HEK293 (cell line): ENCODE measurements around the gene ZBTB26.

Experiments
- HOXA7 ChIP-seq: sonication (generic); formaldehyde crosslinking; IDR thresholded peaks from 2 replicates; pipeline ENCODE4 v1.8.1; 2022; ENCODE audit warnings: missing genetic modification reagents, borderline replicate concordance
- KLF1 ChIP-seq: fragments of 450-650 bp; formaldehyde crosslinking; IDR thresholded peaks from 2 replicates; pipeline ENCODE4 v1.5.1; 2016; ENCODE audit warnings: missing biosample characterization, missing genetic modification characterization
- OVOL3 ChIP-seq: fragments of 450-650 bp; formaldehyde crosslinking; IDR thresholded peaks from 2 replicates; pipeline ENCODE4 v1.5.1; 2016; ENCODE audit warnings: missing biosample characterization, missing genetic modification characterization
- PRDM1 ChIP-seq: fragments of 450-650 bp; formaldehyde crosslinking; IDR thresholded peaks from 2 replicates; pipeline ENCODE4; 2016; ENCODE audit warnings: missing biosample characterization, missing genetic modification characterization
- ZBTB7A ChIP-seq: fragments of 450-650 bp; formaldehyde crosslinking; IDR thresholded peaks from 2 replicates; pipeline ENCODE4 v1.5.1; 2016; ENCODE audit warnings: low read depth, missing biosample characterization, missing genetic modification characterization
- ZFP37 ChIP-seq: fragments of 450-650 bp; formaldehyde crosslinking; IDR thresholded peaks from 2 replicates; pipeline ENCODE4 v1.5.1; 2016; ENCODE audit warnings: missing biosample characterization, missing genetic modification characterization
- ZNF266 ChIP-seq: fragments of 450-650 bp; formaldehyde crosslinking; IDR thresholded peaks from 2 replicates; pipeline ENCODE4 v1.5.1; 2016; ENCODE audit warnings: missing biosample characterization, missing genetic modification characterization, low read depth
- ZNF324 ChIP-seq: fragments of 450-650 bp; formaldehyde crosslinking; IDR thresholded peaks from 2 replicates; pipeline ENCODE4 v1.5.1; 2016; ENCODE audit warnings: missing biosample characterization, missing genetic modification characterization
- ZNF423 ChIP-seq: fragments of 450-650 bp; formaldehyde crosslinking; IDR thresholded peaks from 2 replicates; pipeline ENCODE4 v1.5.1; 2016; ENCODE audit warnings: missing biosample characterization, missing genetic modification characterization
- ZNF544 ChIP-seq: fragments of 450-650 bp; formaldehyde crosslinking; IDR thresholded peaks from 2 replicates; pipeline ENCODE4 v1.5.0; 2017; ENCODE audit warnings: missing biosample characterization, missing genetic modification characterization
- ZNF610 ChIP-seq: fragments of 450-650 bp; formaldehyde crosslinking; IDR thresholded peaks from 2 replicates; pipeline ENCODE4 v1.5.1; 2016; ENCODE audit warnings: missing biosample characterization, missing genetic modification characterization, borderline replicate concordance
- ZNF664 ChIP-seq: fragments of 450-650 bp; formaldehyde crosslinking; IDR thresholded peaks from 2 replicates; pipeline ENCODE4 v1.5.1; 2016; ENCODE audit warnings: missing biosample characterization, missing genetic modification characterization
- ZNF747 ChIP-seq: fragments of 450-650 bp; formaldehyde crosslinking; IDR thresholded peaks from 2 replicates; pipeline ENCODE4 v1.5.1; 2016; ENCODE audit warnings: missing biosample characterization, missing genetic modification characterization
- ZNF792 ChIP-seq: fragments of 450-650 bp; formaldehyde crosslinking; IDR thresholded peaks from 2 replicates; pipeline ENCODE4 v1.5.1; 2016; ENCODE audit warnings: missing biosample characterization, missing genetic modification characterization
- ZSCAN30 ChIP-seq: fragments of 450-650 bp; IDR thresholded peaks from 2 replicates; pipeline ENCODE4 v1.5.1; 2018; ENCODE audit warnings: missing biosample characterization, mild to moderate bottlenecking, missing genetic modification characterization, moderate library complexity
- TF ChIP-seq, protein P1 (sequence below): fragments of 450-650 bp; formaldehyde crosslinking; IDR thresholded peaks from 2 replicates; pipeline ENCODE4 v1.5.1; 2016; ENCODE audit warnings: missing biosample characterization, missing genetic modification characterization
- TF ChIP-seq, protein P2 (sequence below): fragments of 450-650 bp; formaldehyde crosslinking; IDR thresholded peaks from 2 replicates; pipeline ENCODE4 v1.5.1; 2016; ENCODE audit warnings: missing biosample characterization, missing genetic modification characterization
- TF ChIP-seq, protein P3 (sequence below): fragments of 450-650 bp; formaldehyde crosslinking; IDR thresholded peaks from 2 replicates; pipeline ENCODE4 v1.5.1; 2017; ENCODE audit warnings: missing biosample characterization, missing genetic modification characterization
- TF ChIP-seq, protein P4 (sequence below): fragments of 450-650 bp; formaldehyde crosslinking; IDR thresholded peaks from 2 replicates; pipeline ENCODE4 v1.5.0; 2017; ENCODE audit warnings: missing biosample characterization, missing genetic modification characterization, borderline replicate concordance
- TF ChIP-seq, protein P5 (sequence below): fragments of 450-650 bp; formaldehyde crosslinking; IDR thresholded peaks from 2 replicates; pipeline ENCODE4 v1.5.1; 2016; ENCODE audit warnings: missing biosample characterization, missing genetic modification characterization
- TF ChIP-seq, protein P6 (sequence below): fragments of 450-650 bp; formaldehyde crosslinking; IDR thresholded peaks from 2 replicates; pipeline ENCODE4 v1.5.1; 2016; ENCODE audit warnings: missing biosample characterization, missing genetic modification characterization
- TF ChIP-seq, protein P7 (sequence below): fragments of 450-650 bp; formaldehyde crosslinking; conservative IDR thresholded peaks from 2 replicates; pipeline ENCODE4 v1.5.1; 2016; ENCODE audit warnings: low read depth, missing biosample characterization, missing genetic modification characterization

Gene ZBTB26

DNA sequence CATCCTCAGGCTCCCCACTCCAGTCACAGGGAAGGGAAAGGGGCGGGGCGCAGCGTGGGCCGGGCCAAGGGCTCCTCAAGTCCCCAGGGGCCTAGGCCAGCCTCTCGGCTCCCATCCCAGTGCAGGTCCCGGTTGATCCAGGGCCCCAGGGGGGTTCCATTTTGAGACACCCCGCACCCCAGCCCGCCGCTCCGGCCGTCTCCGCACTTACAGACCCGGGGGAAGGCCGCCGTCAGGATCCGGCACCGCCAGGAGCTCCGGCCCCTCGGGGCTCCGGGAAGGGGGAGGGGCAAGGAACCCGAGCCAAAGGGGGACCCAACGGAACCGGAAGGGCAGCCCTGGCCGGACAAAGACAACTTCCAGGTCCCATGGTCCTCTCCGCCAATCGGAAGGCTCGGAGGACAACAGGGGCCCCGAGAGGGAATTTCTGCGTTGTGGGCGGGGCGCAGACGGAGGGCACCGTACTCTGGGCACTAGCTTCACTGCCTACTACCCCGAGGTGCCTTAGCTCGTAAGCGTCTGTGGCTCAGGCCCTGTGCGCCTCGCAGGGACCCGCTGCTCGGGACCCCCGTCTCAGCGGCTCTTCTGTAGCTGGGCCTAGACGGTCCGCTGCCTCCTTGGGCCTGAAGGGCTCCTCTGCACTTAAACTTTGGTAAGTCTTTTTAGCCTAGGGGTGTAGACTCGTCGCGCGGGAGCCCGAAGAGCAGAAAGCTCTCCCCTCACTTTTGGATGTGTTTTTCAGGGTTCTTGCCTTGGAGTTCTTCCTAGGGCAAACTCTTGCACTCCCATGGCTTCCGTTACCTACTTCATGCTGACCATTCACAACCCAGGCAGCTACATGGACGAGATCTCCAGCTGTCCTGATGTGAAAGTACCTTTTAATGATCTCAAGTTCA is at the start of gene ZBTB26 (continued):
- TF ChIP-seq PRDM1 (tag by site-specific recombination) (no peak), ZBTB7A (0 out of 2 replicates have a peak, but pooled peaks have one; percentile 17), ZNF792 (tag by site-specific recombination) (no peak), ZNF610 (tag by site-specific recombination) (no peak), ZSCAN30 (peak; percentile 8; the same call in 1 of the 2 replicates), ZNF266 (tag by site-specific recombination) (no peak), OVOL3 (tag by site-specific recombination) (no peak), ZNF324 (tag by site-specific recombination) (peak; percentile 31; the same call in 1 of the 2 replicates), KLF1 (tag by site-specific recombination) (no peak), ZNF544 (no peak), ZNF423 (peak; percentile 69), ZNF664 (no peak), ZNF747 (tag by site-specific recombination) (no peak), HOXA7 (CRISPR knock-in tag) (no peak), ZFP37 (tag by site-specific recombination) (no peak)
- TF ChIP-seq, protein P1, sequence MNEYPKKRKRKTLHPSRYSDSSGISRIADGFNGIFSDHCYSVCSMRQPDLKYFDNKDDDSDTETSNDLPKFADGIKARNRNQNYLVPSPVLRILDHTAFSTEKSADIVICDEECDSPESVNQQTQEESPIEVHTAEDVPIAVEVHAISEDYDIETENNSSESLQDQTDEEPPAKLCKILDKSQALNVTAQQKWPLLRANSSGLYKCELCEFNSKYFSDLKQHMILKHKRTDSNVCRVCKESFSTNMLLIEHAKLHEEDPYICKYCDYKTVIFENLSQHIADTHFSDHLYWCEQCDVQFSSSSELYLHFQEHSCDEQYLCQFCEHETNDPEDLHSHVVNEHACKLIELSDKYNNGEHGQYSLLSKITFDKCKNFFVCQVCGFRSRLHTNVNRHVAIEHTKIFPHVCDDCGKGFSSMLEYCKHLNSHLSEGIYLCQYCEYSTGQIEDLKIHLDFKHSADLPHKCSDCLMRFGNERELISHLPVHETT (tag by site-specific recombination): 0 out of 2 replicates have a peak, but pooled peaks have one; percentile 29
- TF ChIP-seq, protein P2, sequence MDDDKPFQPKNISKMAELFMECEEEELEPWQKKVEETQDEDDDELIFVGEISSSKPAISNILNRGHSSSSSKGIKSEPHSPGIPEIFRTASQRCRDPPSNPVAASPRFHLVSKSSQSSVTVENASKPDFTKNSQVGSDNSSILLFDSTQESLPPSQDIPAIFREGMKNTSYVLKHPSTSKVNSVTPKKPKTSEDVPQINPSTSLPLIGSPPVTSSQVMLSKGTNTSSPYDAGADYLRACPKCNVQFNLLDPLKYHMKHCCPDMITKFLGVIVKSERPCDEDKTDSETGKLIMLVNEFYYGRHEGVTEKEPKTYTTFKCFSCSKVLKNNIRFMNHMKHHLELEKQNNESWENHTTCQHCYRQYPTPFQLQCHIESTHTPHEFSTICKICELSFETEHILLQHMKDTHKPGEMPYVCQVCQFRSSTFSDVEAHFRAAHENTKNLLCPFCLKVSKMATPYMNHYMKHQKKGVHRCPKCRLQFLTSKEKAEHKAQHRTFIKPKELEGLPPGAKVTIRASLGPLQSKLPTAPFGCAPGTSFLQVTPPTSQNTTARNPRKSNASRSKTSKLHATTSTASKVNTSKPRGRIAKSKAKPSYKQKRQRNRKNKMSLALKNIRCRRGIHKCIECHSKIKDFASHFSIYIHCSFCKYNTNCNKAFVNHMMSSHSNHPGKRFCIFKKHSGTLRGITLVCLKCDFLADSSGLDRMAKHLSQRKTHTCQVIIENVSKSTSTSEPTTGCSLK (tag by site-specific recombination): no peak
- TF ChIP-seq, protein P3, sequence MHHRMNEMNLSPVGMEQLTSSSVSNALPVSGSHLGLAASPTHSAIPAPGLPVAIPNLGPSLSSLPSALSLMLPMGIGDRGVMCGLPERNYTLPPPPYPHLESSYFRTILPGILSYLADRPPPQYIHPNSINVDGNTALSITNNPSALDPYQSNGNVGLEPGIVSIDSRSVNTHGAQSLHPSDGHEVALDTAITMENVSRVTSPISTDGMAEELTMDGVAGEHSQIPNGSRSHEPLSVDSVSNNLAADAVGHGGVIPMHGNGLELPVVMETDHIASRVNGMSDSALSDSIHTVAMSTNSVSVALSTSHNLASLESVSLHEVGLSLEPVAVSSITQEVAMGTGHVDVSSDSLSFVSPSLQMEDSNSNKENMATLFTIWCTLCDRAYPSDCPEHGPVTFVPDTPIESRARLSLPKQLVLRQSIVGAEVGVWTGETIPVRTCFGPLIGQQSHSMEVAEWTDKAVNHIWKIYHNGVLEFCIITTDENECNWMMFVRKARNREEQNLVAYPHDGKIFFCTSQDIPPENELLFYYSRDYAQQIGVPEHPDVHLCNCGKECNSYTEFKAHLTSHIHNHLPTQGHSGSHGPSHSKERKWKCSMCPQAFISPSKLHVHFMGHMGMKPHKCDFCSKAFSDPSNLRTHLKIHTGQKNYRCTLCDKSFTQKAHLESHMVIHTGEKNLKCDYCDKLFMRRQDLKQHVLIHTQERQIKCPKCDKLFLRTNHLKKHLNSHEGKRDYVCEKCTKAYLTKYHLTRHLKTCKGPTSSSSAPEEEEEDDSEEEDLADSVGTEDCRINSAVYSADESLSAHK (tag by site-specific recombination): 0 out of 2 replicates have a peak, but pooled peaks have one; percentile 22
- TF ChIP-seq, protein P4, sequence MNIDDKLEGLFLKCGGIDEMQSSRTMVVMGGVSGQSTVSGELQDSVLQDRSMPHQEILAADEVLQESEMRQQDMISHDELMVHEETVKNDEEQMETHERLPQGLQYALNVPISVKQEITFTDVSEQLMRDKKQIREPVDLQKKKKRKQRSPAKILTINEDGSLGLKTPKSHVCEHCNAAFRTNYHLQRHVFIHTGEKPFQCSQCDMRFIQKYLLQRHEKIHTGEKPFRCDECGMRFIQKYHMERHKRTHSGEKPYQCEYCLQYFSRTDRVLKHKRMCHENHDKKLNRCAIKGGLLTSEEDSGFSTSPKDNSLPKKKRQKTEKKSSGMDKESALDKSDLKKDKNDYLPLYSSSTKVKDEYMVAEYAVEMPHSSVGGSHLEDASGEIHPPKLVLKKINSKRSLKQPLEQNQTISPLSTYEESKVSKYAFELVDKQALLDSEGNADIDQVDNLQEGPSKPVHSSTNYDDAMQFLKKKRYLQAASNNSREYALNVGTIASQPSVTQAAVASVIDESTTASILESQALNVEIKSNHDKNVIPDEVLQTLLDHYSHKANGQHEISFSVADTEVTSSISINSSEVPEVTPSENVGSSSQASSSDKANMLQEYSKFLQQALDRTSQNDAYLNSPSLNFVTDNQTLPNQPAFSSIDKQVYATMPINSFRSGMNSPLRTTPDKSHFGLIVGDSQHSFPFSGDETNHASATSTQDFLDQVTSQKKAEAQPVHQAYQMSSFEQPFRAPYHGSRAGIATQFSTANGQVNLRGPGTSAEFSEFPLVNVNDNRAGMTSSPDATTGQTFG (tag by site-specific recombination): no peak
- TF ChIP-seq, protein P5, sequence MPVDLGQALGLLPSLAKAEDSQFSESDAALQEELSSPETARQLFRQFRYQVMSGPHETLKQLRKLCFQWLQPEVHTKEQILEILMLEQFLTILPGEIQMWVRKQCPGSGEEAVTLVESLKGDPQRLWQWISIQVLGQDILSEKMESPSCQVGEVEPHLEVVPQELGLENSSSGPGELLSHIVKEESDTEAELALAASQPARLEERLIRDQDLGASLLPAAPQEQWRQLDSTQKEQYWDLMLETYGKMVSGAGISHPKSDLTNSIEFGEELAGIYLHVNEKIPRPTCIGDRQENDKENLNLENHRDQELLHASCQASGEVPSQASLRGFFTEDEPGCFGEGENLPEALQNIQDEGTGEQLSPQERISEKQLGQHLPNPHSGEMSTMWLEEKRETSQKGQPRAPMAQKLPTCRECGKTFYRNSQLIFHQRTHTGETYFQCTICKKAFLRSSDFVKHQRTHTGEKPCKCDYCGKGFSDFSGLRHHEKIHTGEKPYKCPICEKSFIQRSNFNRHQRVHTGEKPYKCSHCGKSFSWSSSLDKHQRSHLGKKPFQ (tag by site-specific recombination): no peak
- TF ChIP-seq, protein P6, sequence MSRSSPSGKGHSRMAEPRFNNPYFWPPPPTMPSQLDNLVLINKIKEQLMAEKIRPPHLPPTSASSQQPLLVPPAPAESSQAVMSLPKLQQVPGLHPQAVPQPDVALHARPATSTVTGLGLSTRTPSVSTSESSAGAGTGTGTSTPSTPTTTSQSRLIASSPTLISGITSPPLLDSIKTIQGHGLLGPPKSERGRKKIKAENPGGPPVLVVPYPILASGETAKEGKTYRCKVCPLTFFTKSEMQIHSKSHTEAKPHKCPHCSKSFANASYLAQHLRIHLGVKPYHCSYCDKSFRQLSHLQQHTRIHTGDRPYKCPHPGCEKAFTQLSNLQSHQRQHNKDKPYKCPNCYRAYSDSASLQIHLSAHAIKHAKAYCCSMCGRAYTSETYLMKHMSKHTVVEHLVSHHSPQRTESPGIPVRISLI: no peak
- TF ChIP-seq, protein P7, sequence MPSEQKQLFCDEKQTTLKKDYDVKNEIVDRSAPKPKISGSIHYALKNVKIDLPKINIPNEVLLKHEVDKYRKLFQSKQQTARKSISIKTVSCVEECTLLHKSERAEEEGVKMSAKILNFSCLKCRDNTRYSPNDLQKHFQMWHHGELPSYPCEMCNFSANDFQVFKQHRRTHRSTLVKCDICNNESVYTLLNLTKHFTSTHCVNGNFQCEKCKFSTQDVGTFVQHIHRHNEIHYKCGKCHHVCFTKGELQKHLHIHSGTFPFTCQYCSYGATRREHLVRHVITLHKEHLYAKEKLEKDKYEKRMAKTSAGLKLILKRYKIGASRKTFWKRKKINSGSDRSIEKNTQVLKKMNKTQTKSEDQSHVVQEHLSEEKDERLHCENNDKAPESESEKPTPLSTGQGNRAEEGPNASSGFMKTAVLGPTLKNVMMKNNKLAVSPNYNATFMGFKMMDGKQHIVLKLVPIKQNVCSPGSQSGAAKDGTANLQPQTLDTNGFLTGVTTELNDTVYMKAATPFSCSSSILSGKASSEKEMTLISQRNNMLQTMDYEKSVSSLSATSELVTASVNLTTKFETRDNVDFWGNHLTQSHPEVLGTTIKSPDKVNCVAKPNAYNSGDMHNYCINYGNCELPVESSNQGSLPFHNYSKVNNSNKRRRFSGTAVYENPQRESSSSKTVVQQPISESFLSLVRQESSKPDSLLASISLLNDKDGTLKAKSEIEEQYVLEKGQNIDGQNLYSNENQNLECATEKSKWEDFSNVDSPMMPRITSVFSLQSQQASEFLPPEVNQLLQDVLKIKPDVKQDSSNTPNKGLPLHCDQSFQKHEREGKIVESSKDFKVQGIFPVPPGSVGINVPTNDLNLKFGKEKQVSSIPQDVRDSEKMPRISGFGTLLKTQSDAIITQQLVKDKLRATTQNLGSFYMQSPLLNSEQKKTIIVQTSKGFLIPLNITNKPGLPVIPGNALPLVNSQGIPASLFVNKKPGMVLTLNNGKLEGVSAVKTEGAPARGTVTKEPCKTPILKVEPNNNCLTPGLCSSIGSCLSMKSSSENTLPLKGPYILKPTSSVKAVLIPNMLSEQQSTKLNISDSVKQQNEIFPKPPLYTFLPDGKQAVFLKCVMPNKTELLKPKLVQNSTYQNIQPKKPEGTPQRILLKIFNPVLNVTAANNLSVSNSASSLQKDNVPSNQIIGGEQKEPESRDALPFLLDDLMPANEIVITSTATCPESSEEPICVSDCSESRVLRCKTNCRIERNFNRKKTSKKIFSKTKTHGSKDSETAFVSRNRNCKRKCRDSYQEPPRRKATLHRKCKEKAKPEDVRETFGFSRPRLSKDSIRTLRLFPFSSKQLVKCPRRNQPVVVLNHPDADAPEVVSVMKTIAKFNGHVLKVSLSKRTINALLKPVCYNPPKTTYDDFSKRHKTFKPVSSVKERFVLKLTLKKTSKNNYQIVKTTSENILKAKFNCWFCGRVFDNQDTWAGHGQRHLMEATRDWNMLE (tag by site-specific recombination): peak; percentile 98
